HCT116 (cell line): ENCODE data around the gene MICOS13. TPM values are rescaled to one million over a fixed set of nuclear protein-coding genes. Genes with fewer than 3 reads are reported as not detected.

Experiments
- ATAC-seq: fragments of 200-7000 bp; cut with Tn5 transposase; 2 replicates; pipeline ENCODE4 v1.9.1; 2020; ENCODE audit warnings: mild to moderate bottlenecking, moderate library complexity
- BruUV-seq: library from RNA; stranded (reverse); fragments of 400-500 nt; replicated peaks from 2 replicates; lab custom pipeline; 2021; lab: Mats Ljungman, UMichigan
- CTCF ChIA-PET: fragments of 300-600 bp; sonication (Branson Sonifier 250); formaldehyde crosslinking; loops from one replicate; lab custom pipeline; 2021; ENCODE audit warnings: antibody characterized with exemption; lab: Charles Lee
- POLR2A ChIA-PET: fragments of 300-600, 350-600 bp; sonication (Branson Sonifier 250); formaldehyde crosslinking; loops from one replicate; lab custom pipeline; 2021; ENCODE audit warnings: antibody characterized with exemption; lab: Charles Lee
- RAD21 ChIA-PET, 2 experiments: fragments of 300-600 bp; sonication (Branson Sonifier 250); formaldehyde crosslinking; loops; one replicate each; lab custom pipeline; 2023; ENCODE audit warnings: low total read pairs in 2 of 2; ENCODE audit not compliant: uncharacterized antibody in 2 of 2, unreplicated experiment in 2 of 2, low non-redundant PET in 1 of 2; lab: Charles Lee
- DNase-seq: peaks from one replicate; pipeline ENCODE4 v3.0.0-alpha.2; 2010; ENCODE audit warnings: low read depth, low spot score
- H2AFZ ChIP-seq: fragments of 200-600 bp; shearing (Covaris generic), sonication (generic); 2 replicates; pipeline ENCODE4 v1.6.1; 2017; ENCODE audit warnings: low read depth, mixed run types, mixed read lengths, antibody characterized with exemption, low read length; ENCODE audit not compliant: poor library complexity, severe bottlenecking
- H3K27ac ChIP-seq: 2 replicates; pipeline ENCODE4 v1.5.1; 2012; ENCODE audit warnings: low read depth, low read length
- H3K27me3 ChIP-seq: fragments of 200-600 bp; sonication (generic); 2 replicates; pipeline ENCODE4 v1.6.1; 2016; ENCODE audit warnings: mixed run types, low read length, mixed read lengths; ENCODE audit not compliant: insufficient read depth
- H3K36me3 ChIP-seq, 2 experiments: fragments of 200-500 bp in 1 of 2; fragments of 200-600 bp in 1 of 2; sonication (Bioruptor generic) in 1 of 2; sonication (generic) in 1 of 2; 2 replicates each; pipeline versions ENCODE4 v1.5.1 to v1.6.1; 2014 to 2016; ENCODE audit warnings: low read length in 2 of 2, inconsistent platforms in 1 of 2, mixed read lengths in 1 of 2, mixed run types in 1 of 2; ENCODE audit not compliant: insufficient read depth in 2 of 2, control insufficient read depth in 1 of 2
- H3K4me1 ChIP-seq, 2 experiments: fragments of 200-600 bp in 1 of 2; sonication (generic) in 1 of 2; 2 replicates each; pipeline versions ENCODE4 v1.5.1 to v1.6.1; 2012 to 2017; ENCODE audit warnings: low read length in 2 of 2, inconsistent platforms in 1 of 2, mild to moderate bottlenecking in 1 of 2, mixed read lengths in 1 of 2, mixed run types in 1 of 2, moderate library complexity in 1 of 2; ENCODE audit not compliant: insufficient read depth in 2 of 2, control insufficient read depth in 1 of 2
- H3K4me2 ChIP-seq: fragments of 200-600 bp; sonication (generic); 2 replicates; pipeline ENCODE4 v1.6.1; 2017; ENCODE audit warnings: mixed run types, low read length, mixed read lengths
- H3K4me3 ChIP-seq, 2 experiments: fragments of 200-600 bp in 1 of 2; sonication (generic) in 1 of 2; replicated peaks in 1 of 2; 2 replicates each; pipeline ENCODE4 v1.5.1; 2011 to 2016; ENCODE audit warnings: low read length in 2 of 2, control low read depth in 1 of 2, low read depth in 1 of 2, mild to moderate bottlenecking in 1 of 2, mixed read lengths in 1 of 2, mixed run types in 1 of 2
- H3K79me2 ChIP-seq: fragments of 200-600 bp; sonication (generic); 2 replicates; pipeline ENCODE4 v1.6.1; 2017; ENCODE audit warnings: mild to moderate bottlenecking, mixed run types, low read length, moderate library complexity, mixed read lengths; ENCODE audit not compliant: insufficient read depth
- H3K9ac ChIP-seq: fragments of 200-600 bp; sonication (generic); 2 replicates; pipeline ENCODE4 v1.6.1; 2016; ENCODE audit warnings: low read length, mixed read lengths
- H3K9me2 ChIP-seq: fragments of 200-600 bp; sonication (generic), shearing (Covaris generic); 2 replicates; pipeline ENCODE4 v1.6.1; 2017; ENCODE audit warnings: mixed run types, mild to moderate bottlenecking, moderate library complexity; ENCODE audit not compliant: insufficient read depth
- H3K9me3 ChIP-seq, 2 experiments: fragments of 200-500 bp in 1 of 2; fragments of 200-600 bp in 1 of 2; sonication (Bioruptor generic) in 1 of 2; sonication (generic) in 1 of 2; 2 replicates each; pipeline ENCODE4 v1.6.1; 2014 to 2017; ENCODE audit warnings: low read length in 2 of 2, mixed read lengths in 2 of 2, inconsistent platforms in 1 of 2, low read depth in 1 of 2, mild to moderate bottlenecking in 1 of 2, mixed run types in 1 of 2, moderate library complexity in 1 of 2; ENCODE audit not compliant: control insufficient read depth in 1 of 2, insufficient read depth in 1 of 2
- H4K20me1 ChIP-seq: fragments of 200-600 bp; sonication (generic), shearing (Covaris generic); 2 replicates; pipeline ENCODE4 v1.6.1; 2017; ENCODE audit warnings: mixed run types, mild to moderate bottlenecking, moderate library complexity; ENCODE audit not compliant: insufficient read depth
- CEBPB ChIP-seq: IDR thresholded peaks from 2 replicates; pipeline ENCODE4 v1.6.1; 2012; ENCODE audit warnings: low read depth
- CTCF ChIP-seq, 3 experiments: fragments of 200-600 bp in 1 of 3; sonication (generic) in 1 of 3; IDR thresholded peaks in 2 of 3; conservative IDR thresholded peaks in 1 of 3; 2 replicates each; pipeline ENCODE4 v1.5.1; 2012 to 2017; ENCODE audit warnings: low read depth in 2 of 3, low read length in 2 of 3, antibody characterized with exemption in 1 of 3, borderline replicate concordance in 1 of 3, control low read depth in 1 of 3, mild to moderate bottlenecking in 1 of 3, mixed read lengths in 1 of 3, mixed run types in 1 of 3, moderate library complexity in 1 of 3; ENCODE audit not compliant: insufficient read depth in 1 of 3
- EGR1 ChIP-seq: IDR thresholded peaks from 2 replicates; pipeline ENCODE4 v1.6.1; 2012; ENCODE audit warnings: low read depth
- EZH2 ChIP-seq: fragments of 200-600 bp; sonication (generic); IDR thresholded peaks from 2 replicates; pipeline ENCODE4 v1.6.1; 2017; ENCODE audit warnings: antibody characterized with exemption, mixed run types
- FOSL1 ChIP-seq: IDR thresholded peaks from 2 replicates; pipeline ENCODE4 v1.6.1; 2012; ENCODE audit warnings: low read depth
- POLR2A ChIP-seq: IDR thresholded peaks from 2 replicates; pipeline ENCODE4 v1.7.0; 2011; ENCODE audit warnings: borderline replicate concordance; ENCODE audit not compliant: insufficient read depth, insufficient read length; ENCODE audit errors: extremely low read depth
- POLR2AphosphoS5 ChIP-seq: IDR thresholded peaks from 2 replicates; pipeline ENCODE4 v1.6.1; 2011; ENCODE audit warnings: mild to moderate bottlenecking, low read depth, low read length, moderate library complexity
- REST ChIP-seq: IDR thresholded peaks from 2 replicates; pipeline ENCODE4 v1.6.1; 2012; ENCODE audit warnings: low read depth
- SIN3A ChIP-seq: IDR thresholded peaks from 2 replicates; pipeline ENCODE4 v1.6.1; 2012; ENCODE audit warnings: low read depth
- SP1 ChIP-seq: IDR thresholded peaks from 2 replicates; pipeline ENCODE4 v1.6.1; 2012; ENCODE audit warnings: low read depth
- SRF ChIP-seq: IDR thresholded peaks from 2 replicates; pipeline ENCODE4 v1.6.1; 2012; ENCODE audit warnings: low read depth
- ZBTB33 ChIP-seq: IDR thresholded peaks from 2 replicates; pipeline ENCODE4 v1.6.1; 2011; ENCODE audit warnings: mild to moderate bottlenecking, low read length, moderate library complexity; ENCODE audit not compliant: insufficient replicate concordance; ENCODE audit errors: extremely low read depth
- ZFX ChIP-seq: fragments of 450-650 bp; IDR thresholded peaks from 2 replicates; pipeline ENCODE4 v1.6.1; 2017
- ZNF274 ChIP-seq: fragments of 200-500 bp; sonication (Bioruptor generic); IDR thresholded peaks from 2 replicates; pipeline ENCODE4 v1.6.1; 2014; ENCODE audit warnings: mild to moderate bottlenecking, low read depth, low read length, inconsistent platforms
- intact Hi-C: fragments of 100-400 bp; cut with micrococcal nuclease; formaldehyde crosslinking; loops from 2 replicates; pipeline ENCODE4 v1.10.0; 2022
- total RNA-seq: library from RNA; stranded (reverse); gene quantifications from one replicate; pipeline ENCODE4 v1.2.1, GENCODE V29; 2021; ENCODE audit not compliant: unreplicated experiment
- TF ChIP-seq, protein P1 (sequence below): IDR thresholded peaks from 2 replicates; pipeline ENCODE4 v1.6.1; 2012

Gene MICOS13
- total RNA-seq, 1 experiment from 2014 or later = 61.6 TPM

DNA sequence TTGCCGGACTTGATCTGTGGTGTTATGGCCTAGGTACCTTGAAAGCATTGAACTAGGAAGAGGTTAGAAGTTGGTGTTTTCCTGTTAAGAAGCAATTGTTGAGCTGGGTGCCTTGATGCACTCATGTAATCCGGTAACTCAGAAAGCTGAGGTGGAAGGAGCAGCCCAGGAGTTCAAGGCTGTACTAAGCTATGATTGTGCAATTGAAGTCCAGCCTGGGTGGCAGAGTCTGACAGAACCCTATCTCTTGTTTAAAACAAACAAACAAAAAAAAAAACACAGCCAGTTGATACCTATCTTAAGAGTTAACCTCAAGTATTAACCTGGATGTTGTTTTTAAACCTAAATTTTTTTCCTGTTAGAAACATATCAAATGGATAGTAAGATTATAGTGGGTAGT, 38.1 kb downstream of the MICOS13 start:
- intact Hi-C loops = no loop called here
- BruUV-seq = no TSS peak
- TF ChIP-seq EZH2 (no peak), CEBPB (no peak), SIN3A (no peak), SRF (no peak), REST (no peak), ZNF274 (no peak), CTCF (IDR thresholded peaks at IDR 0.05 in 2 of 3, conservative IDR thresholded peaks at IDR 0.05 in 1 of 3; ENCODE audit: borderline replicate concordance in 1 of 3, insufficient read depth in 1 of 3, low read depth in 2 of 3, low read length in 2 of 3) (no peak), ZBTB33 (no peak), ZFX (no peak), POLR2AphosphoS5 (no peak), EGR1 (no peak), SP1 (no peak), POLR2A (no peak), FOSL1 (no peak)
- TF ChIP-seq, protein P1, sequence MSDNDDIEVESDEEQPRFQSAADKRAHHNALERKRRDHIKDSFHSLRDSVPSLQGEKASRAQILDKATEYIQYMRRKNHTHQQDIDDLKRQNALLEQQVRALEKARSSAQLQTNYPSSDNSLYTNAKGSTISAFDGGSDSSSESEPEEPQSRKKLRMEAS = no peak

More for the DNA sequence above, 38.1 kb downstream of the MICOS13 start:
- no peaks in the 10 kb centered on the region for H3K4me1 ChIP-seq
- DNase-seq = no peak
- H3K4me2 ChIP-seq = no peak overlapping the region
- peaks cover 33% of the 10 kb centered on the region; the same call in 1 of the 2 replicates for H4K20me1 ChIP-seq
- H2AFZ ChIP-seq = no peak overlapping the region
- H3K36me3 ChIP-seq = peaks cover 37 to 54% of the 10 kb centered on the region in 2 experiments; a peak in 3 of 4 replicates
- H3K27me3 ChIP-seq = no peaks in the 10 kb centered on the region
- no peak for ATAC-seq
- no peak overlapping the region for H3K9ac ChIP-seq
- H3K27ac ChIP-seq = no peak overlapping the region
- H3K4me3 ChIP-seq = no peak overlapping the region
- H3K9me3 ChIP-seq = no peaks in the 10 kb centered on the region
- peaks cover 100% of the 10 kb centered on the region for H3K79me2 ChIP-seq
- ChIA-PET RAD21 (no interaction called here), CTCF (no interaction called here), POLR2A (no interaction called here)
- no peaks in the 10 kb centered on the region for H3K9me2 ChIP-seq
